GM18870 (cell line): ENCODE results near the gene MRPS34.

Experiments
- ATAC-seq: cut with Tn5 transposase; IDR thresholded peaks from one replicate; pipeline ENCODE4 v1.9.1; 2021; ENCODE audit warnings: moderate library complexity; ENCODE audit not compliant: unreplicated experiment

The MRPS34 gene

DNA sequence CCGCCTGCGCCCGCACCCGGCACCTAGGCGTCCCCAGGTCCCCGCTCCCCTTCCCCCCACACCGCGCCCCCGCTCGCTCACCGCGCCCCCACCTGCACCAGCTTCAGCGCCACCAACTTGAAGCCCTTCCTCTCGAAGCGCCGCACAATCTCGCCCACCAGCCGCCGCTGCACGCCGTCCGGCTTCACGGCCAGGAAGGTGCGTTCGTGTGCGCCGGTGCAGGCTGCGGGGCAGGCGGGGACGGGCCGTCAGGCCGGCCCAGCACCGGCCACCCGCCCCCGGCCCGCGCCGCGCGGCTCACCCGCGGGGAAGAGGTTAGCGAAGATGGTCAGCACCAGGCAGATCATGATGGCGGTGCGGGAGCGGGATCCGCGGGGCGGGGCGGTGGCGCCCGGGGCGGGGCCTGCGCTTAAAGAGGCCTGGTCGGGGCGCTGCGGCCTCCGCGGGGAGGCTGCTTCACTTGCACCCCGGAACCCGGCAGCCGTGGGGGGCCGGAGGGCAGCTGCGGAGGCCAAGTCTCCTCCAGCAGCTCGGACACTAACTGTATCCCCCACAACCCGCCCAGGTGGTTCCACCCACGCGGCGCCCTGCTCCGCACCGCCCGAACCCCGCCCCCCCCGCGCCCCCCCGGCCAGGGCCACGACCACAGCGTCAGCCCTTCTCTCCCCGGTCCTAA, 1.6 kb downstream of the MRPS34 start, which contains the start of gene NME3:
TSS of gene NME3 (minus strand) at position 356 of the 676 bp plus-strand sequence. CDS start at position 347, 9 bp downstream.
- no peak for ATAC-seq

GRCh38 chr16:1770328-1771187, 2.4 kb downstream of the MRPS34 start:
- ATAC-seq = no peak

DNA sequence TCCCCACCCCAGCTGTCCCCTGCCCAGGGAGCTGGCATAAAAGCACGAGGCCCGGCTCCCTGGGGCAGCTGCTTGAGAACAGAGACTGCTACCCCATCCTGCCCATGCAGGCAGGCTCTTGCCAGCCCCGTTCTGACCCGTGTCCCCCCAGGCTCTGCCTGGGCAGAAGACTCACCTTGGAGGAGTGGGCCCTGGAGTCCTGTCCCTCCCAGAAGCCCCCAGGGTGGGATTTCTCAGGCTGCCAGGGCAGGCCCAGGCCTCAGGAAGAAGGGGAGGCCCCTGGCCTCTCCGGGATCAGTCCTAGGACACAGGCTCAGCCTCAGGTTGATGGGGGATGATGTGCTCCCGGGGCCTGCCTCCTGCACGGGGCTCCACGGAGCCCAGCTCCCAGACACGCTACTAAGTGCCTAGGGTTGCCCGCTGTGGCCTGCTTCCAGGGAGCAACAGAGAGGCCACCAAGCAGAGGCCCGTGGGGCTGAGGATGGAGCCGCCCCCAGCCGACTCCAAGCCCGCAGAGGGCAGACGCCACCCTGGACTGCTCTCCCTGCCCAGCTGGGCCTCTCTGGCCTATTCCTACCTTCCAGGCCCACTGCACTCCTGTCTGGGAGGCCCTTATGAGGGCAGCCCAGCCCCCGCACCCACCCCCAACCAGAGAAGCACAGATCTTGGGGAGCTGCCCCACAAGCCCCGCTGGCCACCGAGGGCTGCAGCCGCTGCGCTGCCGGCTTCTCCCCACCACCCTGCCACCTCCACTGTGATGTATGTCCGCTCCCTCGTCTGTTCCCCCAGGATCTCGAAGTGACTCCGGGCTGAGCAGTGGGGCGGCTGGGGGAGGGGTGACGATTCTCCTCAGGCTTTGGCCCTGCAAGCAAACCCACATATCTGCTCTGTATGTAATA, 3.3 kb downstream of the MRPS34 start:
- ATAC-seq = no peak

DNA sequence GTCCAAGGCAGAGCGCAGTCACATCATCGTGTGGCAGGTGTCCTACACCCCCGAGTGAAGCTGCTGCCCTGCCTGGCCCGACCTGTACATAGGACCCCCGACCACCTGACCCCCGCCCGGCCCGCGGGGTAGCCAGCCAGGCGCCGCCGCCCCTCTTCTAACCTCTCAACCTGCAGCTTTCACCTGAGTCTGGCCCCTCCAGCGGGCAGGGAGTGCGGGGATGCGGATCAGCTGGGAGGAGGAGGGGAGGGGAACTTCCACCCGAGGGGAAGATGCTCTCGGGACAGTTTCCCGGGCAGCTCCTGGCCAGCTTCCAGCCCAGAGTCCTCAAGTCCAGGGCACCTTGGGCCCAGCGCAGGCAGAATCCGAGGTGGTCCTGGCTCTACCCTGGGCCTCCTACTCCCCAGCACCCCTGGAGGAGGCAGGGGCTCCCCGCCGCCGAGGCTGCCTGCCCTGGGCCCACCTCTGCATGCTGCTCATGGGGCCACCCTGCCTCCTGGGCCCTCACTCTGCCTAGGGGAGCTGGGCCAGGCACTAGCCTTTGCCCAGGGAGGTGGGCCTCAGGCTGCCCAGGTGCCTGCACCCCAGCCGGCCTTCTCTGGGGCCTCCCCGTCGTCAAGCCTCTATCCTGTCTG, 4.0 kb downstream of the MRPS34 start:
- ATAC-seq = no peak

- ATAC-seq = no peak
These were observed 4.7 kb downstream of the MRPS34 start for GRCh38 chr16:1768061-1768766.

DNA sequence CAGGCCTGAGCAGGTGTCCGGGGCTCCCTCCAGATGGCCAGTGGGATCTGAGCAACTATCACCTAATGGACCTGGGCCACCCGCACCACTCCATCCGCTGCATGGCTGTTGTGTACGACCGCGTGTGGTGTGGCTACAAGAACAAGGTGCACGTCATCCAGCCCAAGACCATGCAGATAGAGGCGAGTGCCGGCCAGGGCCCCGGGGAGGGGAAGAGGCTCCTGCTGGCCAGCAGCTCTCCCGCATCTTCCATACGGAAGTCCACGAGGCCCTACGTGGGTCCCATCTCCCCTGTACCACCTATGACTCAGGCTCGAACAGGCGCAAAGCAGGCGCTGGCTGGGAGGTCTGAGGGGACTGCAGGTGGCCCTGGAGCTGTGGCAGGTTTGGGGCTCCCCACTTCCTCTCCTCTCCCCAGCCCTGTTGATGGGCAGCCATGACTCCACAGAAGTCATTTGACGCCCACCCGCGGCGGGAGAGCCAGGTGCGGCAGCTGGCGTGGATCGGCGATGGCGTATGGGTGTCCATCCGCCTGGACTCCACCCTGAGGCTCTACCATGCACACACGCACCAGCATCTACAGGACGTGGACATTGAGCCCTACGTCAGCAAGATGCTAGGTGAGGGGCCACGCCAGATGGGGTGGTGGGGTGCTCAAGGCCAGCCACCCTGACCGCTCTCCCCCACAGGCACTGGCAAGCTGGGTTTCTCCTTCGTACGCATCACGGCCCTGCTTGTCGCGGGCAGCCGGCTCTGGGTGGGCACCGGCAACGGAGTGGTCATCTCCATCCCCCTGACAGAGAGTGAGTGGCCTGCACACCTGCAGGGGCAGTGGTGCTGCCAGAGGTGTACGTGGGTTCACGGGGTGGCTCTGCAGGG, 5.6 kb downstream of the MRPS34 start:
- ATAC-seq = no peak

DNA sequence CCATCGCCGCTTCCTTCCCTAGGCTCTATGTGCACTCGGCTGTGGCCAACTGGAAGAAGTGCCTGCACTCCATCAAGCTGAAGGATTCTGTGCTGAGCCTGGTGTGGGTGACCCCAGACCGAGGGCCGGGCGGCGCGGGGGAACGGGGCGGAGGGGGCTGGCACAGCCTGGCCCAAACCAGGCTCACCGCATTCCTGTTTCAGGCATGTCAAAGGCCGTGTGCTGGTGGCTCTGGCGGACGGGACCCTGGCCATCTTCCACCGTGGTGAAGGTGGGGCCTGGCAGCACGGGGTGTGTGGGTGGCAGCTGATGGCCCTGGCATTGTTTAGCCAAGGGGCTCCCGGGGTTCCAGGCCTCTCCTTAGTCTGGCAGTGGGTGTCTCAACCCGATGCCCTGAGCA, 6.2 kb downstream of the MRPS34 start:
- no peak for ATAC-seq

DNA sequence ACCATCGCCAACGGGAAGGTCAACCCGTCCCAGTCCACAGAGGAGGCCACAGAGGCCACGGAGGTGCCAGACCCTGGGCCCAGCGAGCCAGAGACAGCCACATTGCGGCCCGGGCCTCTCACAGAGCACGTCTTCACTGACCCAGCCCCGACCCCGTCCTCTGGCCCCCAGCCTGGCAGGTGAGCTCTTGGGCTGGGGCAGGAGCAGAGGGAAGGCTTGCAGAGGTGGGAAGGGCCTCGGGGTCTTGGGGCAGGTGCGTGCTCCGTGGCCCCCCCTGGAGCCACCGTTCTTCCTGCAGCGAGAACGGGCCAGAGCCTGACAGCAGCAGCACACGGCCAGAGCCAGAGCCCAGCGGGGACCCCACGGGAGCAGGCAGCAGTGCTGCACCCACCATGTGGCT, 6.7 kb downstream of the MRPS34 start:
- no peak for ATAC-seq

- no peak for ATAC-seq
These were observed 7.1 kb downstream of the MRPS34 start for GRCh38 chr16:1765826-1766225.

- no peak for ATAC-seq
These were observed 8.0 kb downstream of the MRPS34 start for GRCh38 chr16:1764971-1765370.

DNA sequence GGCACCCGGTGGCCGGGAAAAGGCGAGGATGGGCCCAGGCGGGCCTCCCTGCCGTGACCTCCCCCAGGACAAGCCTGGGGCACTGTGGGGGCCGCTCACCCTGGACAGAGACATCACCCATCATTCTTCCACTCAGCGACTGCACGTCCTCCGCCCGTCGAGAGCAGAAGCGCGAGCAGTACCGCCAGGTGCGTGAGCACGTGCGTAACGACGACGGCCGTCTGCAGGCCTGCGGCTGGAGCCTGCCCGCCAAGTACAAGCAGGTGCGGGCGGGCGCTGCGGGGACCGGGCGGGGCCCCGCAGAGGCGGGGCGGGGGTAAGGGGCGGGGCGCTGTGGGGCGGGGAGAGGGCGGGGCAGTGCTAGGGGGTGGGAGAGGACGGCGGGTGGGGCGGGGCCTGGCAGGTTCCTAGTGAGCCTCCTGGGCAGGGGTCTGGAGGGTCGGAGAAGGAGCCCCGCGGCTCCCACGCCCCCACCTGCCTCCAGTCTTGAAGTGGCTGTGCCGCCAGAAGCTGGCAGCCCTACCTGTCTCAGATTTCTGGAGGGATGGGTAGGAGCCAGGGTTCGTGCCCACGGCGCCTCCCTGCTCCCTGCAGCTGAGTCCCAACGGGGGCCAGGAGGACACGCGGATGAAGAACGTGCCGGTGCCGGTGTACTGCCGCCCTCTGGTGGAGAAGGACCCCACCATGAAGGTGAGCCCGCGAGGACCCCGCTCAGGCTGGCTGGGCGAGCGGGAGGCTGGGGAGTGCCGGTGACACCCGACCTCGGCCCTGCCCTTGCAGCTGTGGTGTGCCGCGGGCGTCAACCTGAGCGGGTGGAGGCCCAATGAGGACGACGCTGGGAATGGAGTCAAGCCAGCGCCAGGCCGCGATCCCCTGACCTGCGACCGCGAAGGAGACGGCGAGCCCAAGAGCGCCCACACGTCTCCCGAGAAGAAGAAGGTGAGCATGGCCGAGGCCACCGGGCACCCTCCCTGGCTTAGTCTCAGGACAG, 9.1 kb downstream of the MRPS34 start:
- no peak for ATAC-seq

DNA sequence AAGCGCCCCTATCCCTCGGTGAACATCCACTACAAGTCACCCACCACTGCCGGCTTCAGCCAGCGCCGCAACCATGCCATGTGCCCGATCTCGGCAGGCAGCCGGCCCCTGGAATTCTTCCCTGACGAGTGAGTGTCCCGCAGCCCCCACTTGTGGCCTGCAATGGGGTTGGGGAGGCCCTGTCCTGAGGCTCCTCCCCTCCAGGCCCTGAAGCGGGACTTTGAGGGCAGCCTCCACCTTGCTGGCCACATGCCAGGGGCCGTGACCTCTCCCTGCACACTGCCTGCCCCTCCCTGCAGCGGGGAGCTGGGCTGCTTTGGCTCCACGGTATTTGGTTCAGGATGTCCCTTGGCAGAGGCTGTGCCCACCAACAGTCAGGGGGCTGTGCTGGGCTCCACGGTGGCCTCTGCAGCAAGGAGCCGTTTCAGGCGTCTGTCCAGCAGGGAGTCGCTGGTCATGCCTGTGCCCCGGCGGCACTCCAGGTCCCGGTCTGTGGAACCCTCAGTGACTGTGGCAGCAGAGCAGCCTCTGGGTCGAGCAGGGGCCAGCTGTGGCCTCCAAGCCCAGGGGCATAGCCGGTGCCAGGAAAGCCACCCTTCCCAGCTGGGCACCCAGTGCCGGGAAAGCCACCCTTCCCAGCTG, 9.9 kb downstream of the MRPS34 start:
- no peak for ATAC-seq

- no peak for ATAC-seq
These were observed 10.6 kb downstream of the MRPS34 start for GRCh38 chr16:1762196-1762878.

GRCh38 chr16:1761751-1762150, 11.2 kb downstream of the MRPS34 start:
- ATAC-seq = no peak

GRCh38 chr16:1760911-1761310, 12.0 kb downstream of the MRPS34 start:
- no peak for ATAC-seq

- no peak for ATAC-seq
These were observed 13.4 kb downstream of the MRPS34 start for GRCh38 chr16:1759511-1759910.

- ATAC-seq = no peak
These were observed 14.0 kb downstream of the MRPS34 start for GRCh38 chr16:1758923-1759322.
